Neural cell (in vitro differentiated cells): ENCODE results near the gene POLN. TPM values are rescaled to one million over a fixed set of nuclear protein-coding genes. Genes with fewer than 3 reads are reported as not detected.

ENCODE experiments used
- H2AFZ ChIP-seq: fragments of 200-600, 300-800 bp; sonication (generic), shearing (Covaris generic); 2 replicates; pipeline ENCODE4 v1.6.0; 2014; ENCODE audit warnings: low read depth, mild to moderate bottlenecking, antibody characterized with exemption, low read length, moderate library complexity
- H3F3A ChIP-seq: fragments of 200-600 bp; shearing (Covaris generic); 2 replicates; pipeline ENCODE4 v1.6.1; 2016; ENCODE audit warnings: mild to moderate bottlenecking, moderate library complexity, mixed read lengths, antibody characterized with exemption, low read length; ENCODE audit not compliant: insufficient read depth, poor library complexity, severe bottlenecking
- H3K27ac ChIP-seq: fragments of 200-600, 300-800 bp; sonication (generic), shearing (Covaris generic); 2 replicates; pipeline ENCODE4 v1.5.1; 2014; ENCODE audit warnings: mild to moderate bottlenecking, low read length, moderate library complexity
- H3K27me3 ChIP-seq: fragments of 300-800, 200-600 bp; sonication (generic), shearing (Covaris generic); 2 replicates; pipeline ENCODE4 v1.6.0; 2014; ENCODE audit warnings: mild to moderate bottlenecking, low read depth, low read length, moderate library complexity; ENCODE audit not compliant: insufficient read depth
- H3K36me3 ChIP-seq: fragments of 300-800, 200-600 bp; sonication (generic), shearing (Covaris generic); 2 replicates; pipeline ENCODE4 v1.5.1; 2014; ENCODE audit warnings: mild to moderate bottlenecking, antibody characterized with exemption, low read length, moderate library complexity; ENCODE audit not compliant: insufficient read depth
- H3K4me2 ChIP-seq: fragments of 300-800, 200-600 bp; sonication (generic), shearing (Covaris generic); 2 replicates; pipeline ENCODE4 v1.6.0; 2014; ENCODE audit warnings: mild to moderate bottlenecking, low read length
- H3K4me3 ChIP-seq: fragments of 300-800, 200-600 bp; sonication (generic), shearing (Covaris generic); 2 replicates; pipeline ENCODE4 v1.5.1; 2014; ENCODE audit warnings: mild to moderate bottlenecking, low read length, moderate library complexity
- H3K79me2 ChIP-seq: fragments of 200-600 bp; shearing (Covaris generic); replicated peaks from 2 replicates; pipeline ENCODE4 v1.6.0; 2014; ENCODE audit warnings: mild to moderate bottlenecking, low read length, moderate library complexity; ENCODE audit not compliant: insufficient read depth
- H3K9ac ChIP-seq: fragments of 300-800, 200-600 bp; sonication (generic), shearing (Covaris generic); 2 replicates; pipeline ENCODE4 v1.6.1; 2016; ENCODE audit warnings: mild to moderate bottlenecking, low read length, mixed read lengths
- H3K9me2 ChIP-seq: fragments of 200-600 bp; shearing (Covaris generic); 2 replicates; pipeline ENCODE4 v1.6.1; 2016; ENCODE audit warnings: mild to moderate bottlenecking, low read length, mixed read lengths; ENCODE audit not compliant: insufficient read depth
- H3K9me3 ChIP-seq: fragments of 200-600, 300-800 bp; sonication (generic), shearing (Covaris generic); 2 replicates; pipeline ENCODE4 v1.6.1; 2016; ENCODE audit warnings: mild to moderate bottlenecking, mixed run types, low read length, moderate library complexity, mixed read lengths
- H4K20me1 ChIP-seq: fragments of 200-600 bp; shearing (Covaris generic); 2 replicates; pipeline ENCODE4 v1.6.1; 2016; ENCODE audit warnings: mild to moderate bottlenecking, mixed run types; ENCODE audit not compliant: insufficient read depth
- EP300 ChIP-seq: fragments of 450-650 bp; conservative IDR thresholded peaks from 2 replicates; pipeline ENCODE4 v1.6.1; 2014; ENCODE audit warnings: antibody characterized with exemption, mild to moderate bottlenecking, moderate library complexity; ENCODE audit not compliant: poor library complexity, severe bottlenecking
- EZH2 ChIP-seq: fragments of 200-600, 300-800 bp; shearing (Covaris generic), sonication (generic); IDR thresholded peaks from 2 replicates; pipeline ENCODE4 v1.6.1; 2014; ENCODE audit warnings: antibody characterized with exemption, low read length, borderline replicate concordance, mild to moderate bottlenecking; ENCODE audit not compliant: insufficient read depth, poor library complexity, severe bottlenecking
- MXI1 ChIP-seq: fragments of 450-650 bp; conservative IDR thresholded peaks from 2 replicates; pipeline ENCODE4 v1.6.1; 2014; ENCODE audit warnings: antibody characterized with exemption, mild to moderate bottlenecking; ENCODE audit not compliant: poor library complexity, severe bottlenecking
- POLR2AphosphoS5 ChIP-seq: IDR thresholded peaks from 2 replicates; pipeline ENCODE4 v1.6.1; 2012
- RAD21 ChIP-seq: fragments of 450-650 bp; conservative IDR thresholded peaks from 2 replicates; pipeline ENCODE4 v1.6.1; 2014; ENCODE audit warnings: antibody characterized with exemption, mild to moderate bottlenecking, moderate library complexity
- SMC3 ChIP-seq: fragments of 450-650 bp; conservative IDR thresholded peaks from 2 replicates; pipeline ENCODE4 v1.6.1; 2014; ENCODE audit warnings: antibody characterized with exemption, mild to moderate bottlenecking, moderate library complexity; ENCODE audit not compliant: poor library complexity
- TAF1 ChIP-seq: IDR thresholded peaks from 2 replicates; pipeline ENCODE4 v1.6.1; 2012; ENCODE audit warnings: low read depth
- polyA plus RNA-seq: library from polyadenylated mRNA; depleted of rRNA; stranded (reverse); fragments of >200 nt; gene quantifications from 2 replicates; pipeline ENCODE4 v1.2.3, GENCODE V29; 2014
- TF ChIP-seq, protein P1 (sequence below): fragments of 450-650 bp; IDR thresholded peaks from 2 replicates; pipeline ENCODE4 v1.5.1; 2014; ENCODE audit warnings: antibody characterized with exemption, mild to moderate bottlenecking, moderate library complexity; ENCODE audit not compliant: poor library complexity, severe bottlenecking
- TF ChIP-seq, protein P2 (sequence below): IDR thresholded peaks from 2 replicates; pipeline ENCODE4 v1.6.1; 2012; ENCODE audit warnings: borderline replicate concordance

POLN gene
- polyA plus RNA-seq, 1 donor from 2014 or later: 1.1 TPM

DNA sequence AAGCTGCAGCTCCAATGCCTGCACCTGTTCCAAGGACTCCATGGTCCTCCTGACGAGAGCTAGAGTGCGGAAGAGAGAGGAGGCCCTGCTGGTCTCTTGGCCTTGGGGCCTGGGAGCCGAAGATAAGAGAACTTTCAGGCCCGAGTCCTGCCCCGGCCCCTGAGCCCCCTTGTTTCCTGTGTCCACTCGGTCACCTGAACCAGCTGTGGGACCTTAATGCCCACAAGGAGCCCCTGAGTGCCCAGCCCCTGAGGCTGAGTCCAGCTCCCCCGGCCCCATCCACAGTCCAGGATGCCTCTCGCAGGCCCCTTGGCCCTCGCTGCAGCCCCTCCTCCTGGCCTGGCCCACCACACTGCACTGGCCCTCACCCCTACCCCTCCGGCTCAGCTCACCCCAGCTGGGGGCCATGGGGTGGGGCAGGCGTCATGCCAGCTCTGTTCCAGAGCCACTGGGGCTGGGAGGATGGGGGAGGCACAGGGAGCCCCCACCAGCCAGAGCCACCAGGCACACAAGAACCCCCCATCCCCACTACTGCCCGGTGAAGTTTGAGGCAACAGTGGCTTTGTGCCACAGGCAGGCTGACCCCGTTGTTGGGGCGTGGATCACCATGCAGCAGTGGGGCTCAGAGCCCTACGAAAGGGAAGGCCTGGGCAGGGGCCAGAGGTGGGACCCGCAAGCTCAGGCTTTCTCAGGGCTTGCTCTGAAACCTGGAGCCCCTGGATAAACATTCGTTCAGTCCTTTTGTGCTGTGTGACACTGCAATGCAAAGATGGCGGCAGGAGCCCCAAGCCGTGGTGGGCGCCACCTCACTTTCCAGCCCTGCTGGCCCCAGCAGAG, 168.7 kb downstream of the POLN start:
- Histone ChIP-seq H3K27me3 (no peaks in the 10 kb centered on the region), H3F3A (no peaks in the 10 kb centered on the region), H3K9me3 (no peaks in the 10 kb centered on the region), H3K9ac (no peak overlapping the region), H4K20me1 (no peaks in the 10 kb centered on the region), H3K4me3 (no peak overlapping the region), H3K9me2 (no peaks in the 10 kb centered on the region), H2AFZ (no peak overlapping the region), H3K36me3 (no peaks in the 10 kb centered on the region), H3K27ac (no peak overlapping the region), H3K4me2 (no peak overlapping the region), H3K79me2 (no peaks in the 10 kb centered on the region)
- no peak for TF ChIP-seq POLR2AphosphoS5
- TF ChIP-seq, protein P1, sequence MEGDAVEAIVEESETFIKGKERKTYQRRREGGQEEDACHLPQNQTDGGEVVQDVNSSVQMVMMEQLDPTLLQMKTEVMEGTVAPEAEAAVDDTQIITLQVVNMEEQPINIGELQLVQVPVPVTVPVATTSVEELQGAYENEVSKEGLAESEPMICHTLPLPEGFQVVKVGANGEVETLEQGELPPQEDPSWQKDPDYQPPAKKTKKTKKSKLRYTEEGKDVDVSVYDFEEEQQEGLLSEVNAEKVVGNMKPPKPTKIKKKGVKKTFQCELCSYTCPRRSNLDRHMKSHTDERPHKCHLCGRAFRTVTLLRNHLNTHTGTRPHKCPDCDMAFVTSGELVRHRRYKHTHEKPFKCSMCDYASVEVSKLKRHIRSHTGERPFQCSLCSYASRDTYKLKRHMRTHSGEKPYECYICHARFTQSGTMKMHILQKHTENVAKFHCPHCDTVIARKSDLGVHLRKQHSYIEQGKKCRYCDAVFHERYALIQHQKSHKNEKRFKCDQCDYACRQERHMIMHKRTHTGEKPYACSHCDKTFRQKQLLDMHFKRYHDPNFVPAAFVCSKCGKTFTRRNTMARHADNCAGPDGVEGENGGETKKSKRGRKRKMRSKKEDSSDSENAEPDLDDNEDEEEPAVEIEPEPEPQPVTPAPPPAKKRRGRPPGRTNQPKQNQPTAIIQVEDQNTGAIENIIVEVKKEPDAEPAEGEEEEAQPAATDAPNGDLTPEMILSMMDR: no peak
- no peak for TF ChIP-seq SMC3
- no peak for TF ChIP-seq TAF1
- TF ChIP-seq EP300: no peak

DNA sequence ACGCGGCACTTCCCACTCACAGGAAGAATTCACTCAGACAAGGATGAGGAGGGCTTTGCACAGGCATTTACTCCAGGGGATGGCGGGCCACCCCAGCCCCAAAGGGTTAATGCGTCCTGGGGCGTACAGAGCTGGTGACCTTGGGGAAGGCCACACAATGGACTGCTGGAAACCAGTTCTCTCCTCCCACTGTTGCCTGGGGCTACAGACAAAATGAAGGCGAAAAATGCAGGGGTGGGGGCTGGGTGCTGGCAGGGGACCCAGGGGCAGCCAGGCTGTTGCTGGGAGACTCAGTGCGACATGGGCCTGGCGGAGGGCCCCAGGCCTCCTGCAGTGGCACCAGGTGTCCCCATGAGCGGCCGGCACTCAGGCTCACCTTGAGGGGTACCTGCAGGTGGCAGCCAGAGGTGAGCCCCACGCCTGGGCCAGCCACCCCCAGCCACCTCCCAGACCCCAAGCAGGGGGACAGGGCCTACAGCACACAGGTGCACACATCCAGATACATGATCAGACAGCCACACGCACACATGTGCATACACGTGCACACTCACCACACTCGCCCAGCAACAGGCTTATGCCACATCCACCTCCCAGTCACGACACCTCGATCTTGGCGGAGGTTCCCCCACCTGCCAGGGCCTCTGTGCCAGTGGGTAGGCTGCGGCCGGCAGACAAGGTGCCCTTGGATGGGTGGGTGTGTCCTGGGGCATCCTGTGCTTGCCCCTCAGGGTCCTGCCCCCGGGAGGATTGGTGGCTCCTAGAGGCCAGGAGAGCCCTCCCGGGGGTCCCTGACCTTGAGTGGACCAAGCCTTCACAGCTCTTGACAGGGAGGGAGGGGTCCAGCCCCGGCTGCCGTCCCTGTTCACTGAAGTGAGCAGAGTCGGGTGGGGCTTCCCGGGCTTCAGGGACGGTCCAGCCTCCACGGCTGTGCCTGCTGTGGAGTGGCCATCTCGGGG, 169.7 kb downstream of the POLN start:
- Histone ChIP-seq H3K9me3 (no peaks in the 10 kb centered on the region), H3K79me2 (no peaks in the 10 kb centered on the region), H2AFZ (no peak overlapping the region), H3K36me3 (no peaks in the 10 kb centered on the region), H3K9ac (no peak overlapping the region), H3K4me2 (no peak overlapping the region), H4K20me1 (no peaks in the 10 kb centered on the region), H3K27me3 (no peaks in the 10 kb centered on the region), H3K4me3 (no peak overlapping the region), H3K27ac (no peak overlapping the region), H3F3A (no peaks in the 10 kb centered on the region), H3K9me2 (no peaks in the 10 kb centered on the region)
- TF ChIP-seq EP300 (no peak), TAF1 (no peak), RAD21 (no peak), EZH2 (no peak), POLR2AphosphoS5 (no peak), MXI1 (no peak), SMC3 (no peak)
- TF ChIP-seq, protein P2, sequence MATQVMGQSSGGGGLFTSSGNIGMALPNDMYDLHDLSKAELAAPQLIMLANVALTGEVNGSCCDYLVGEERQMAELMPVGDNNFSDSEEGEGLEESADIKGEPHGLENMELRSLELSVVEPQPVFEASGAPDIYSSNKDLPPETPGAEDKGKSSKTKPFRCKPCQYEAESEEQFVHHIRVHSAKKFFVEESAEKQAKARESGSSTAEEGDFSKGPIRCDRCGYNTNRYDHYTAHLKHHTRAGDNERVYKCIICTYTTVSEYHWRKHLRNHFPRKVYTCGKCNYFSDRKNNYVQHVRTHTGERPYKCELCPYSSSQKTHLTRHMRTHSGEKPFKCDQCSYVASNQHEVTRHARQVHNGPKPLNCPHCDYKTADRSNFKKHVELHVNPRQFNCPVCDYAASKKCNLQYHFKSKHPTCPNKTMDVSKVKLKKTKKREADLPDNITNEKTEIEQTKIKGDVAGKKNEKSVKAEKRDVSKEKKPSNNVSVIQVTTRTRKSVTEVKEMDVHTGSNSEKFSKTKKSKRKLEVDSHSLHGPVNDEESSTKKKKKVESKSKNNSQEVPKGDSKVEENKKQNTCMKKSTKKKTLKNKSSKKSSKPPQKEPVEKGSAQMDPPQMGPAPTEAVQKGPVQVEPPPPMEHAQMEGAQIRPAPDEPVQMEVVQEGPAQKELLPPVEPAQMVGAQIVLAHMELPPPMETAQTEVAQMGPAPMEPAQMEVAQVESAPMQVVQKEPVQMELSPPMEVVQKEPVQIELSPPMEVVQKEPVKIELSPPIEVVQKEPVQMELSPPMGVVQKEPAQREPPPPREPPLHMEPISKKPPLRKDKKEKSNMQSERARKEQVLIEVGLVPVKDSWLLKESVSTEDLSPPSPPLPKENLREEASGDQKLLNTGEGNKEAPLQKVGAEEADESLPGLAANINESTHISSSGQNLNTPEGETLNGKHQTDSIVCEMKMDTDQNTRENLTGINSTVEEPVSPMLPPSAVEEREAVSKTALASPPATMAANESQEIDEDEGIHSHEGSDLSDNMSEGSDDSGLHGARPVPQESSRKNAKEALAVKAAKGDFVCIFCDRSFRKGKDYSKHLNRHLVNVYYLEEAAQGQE: no peak
- TF ChIP-seq, protein P1: no peak
